ENCODE measurements around the gene DSG1.
"Not testable (repeated sequence)": the region's sequence is repeated elsewhere in the genome, so short reads cannot be mapped to it uniquely, and the experiment has no call there.

Gene DSG1

GRCh38 chr18:31317860-31318259 is at the start of gene DSG1:
Gene DSG1, plus strand, starts transcription at chr18:31318160. Its CDS starts 141 bp downstream, at chr18:31318301.
- no peak for DNase-seq (ENCODE audit: low spot score)

DNA sequence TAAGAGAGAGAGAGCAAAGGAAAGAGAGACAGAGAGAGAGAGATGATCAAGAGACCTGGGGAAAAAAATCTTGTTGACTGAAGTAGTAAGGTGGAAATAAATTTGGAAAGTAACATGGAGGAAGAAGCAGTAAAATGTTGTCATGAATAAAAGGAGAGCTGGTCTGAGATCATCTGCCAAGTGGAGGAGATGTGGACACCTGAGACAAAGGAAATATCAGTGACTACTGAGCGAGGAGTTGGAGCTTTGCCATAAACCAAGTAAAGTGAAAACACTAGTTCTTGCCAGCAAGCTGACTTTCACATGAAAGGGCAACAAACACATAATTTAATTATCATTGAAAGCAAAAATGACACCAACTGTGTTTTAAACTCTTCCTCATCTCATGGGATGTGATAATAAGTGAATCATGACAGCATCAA is 49.0 kb upstream of the DSG1 start:
- DNase-seq (ENCODE audit: low spot score): no peak

DNA sequence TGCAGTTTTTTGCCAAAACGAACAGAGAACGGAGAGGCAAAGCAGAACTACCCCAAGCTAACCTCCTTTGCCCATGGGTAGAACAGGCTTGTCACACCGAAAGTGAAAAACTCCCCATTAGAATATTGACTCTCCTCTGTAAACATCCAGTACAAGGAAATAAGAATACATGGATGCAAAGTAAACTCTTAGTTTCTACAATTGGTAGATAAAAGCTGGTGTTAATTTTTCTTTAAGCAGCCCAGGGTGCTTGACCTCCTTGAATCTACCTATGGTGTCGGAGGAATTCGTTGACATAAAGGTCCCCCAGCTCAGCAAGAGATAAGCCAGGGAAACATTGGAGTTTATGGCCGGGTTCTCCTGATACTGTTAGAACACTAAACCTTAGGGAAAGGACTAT is 48.4 kb upstream of the DSG1 start:
- no peak for DNase-seq (ENCODE audit: low spot score)

GRCh38 chr18:31270578-31270977 is 47.4 kb upstream of the DSG1 start:
- no peak for DNase-seq (ENCODE audit: low spot score)

GRCh38 chr18:31273812-31274527 is 44.0 kb upstream of the DSG1 start:
- DNase-seq (ENCODE audit: low spot score): no peak

DNA sequence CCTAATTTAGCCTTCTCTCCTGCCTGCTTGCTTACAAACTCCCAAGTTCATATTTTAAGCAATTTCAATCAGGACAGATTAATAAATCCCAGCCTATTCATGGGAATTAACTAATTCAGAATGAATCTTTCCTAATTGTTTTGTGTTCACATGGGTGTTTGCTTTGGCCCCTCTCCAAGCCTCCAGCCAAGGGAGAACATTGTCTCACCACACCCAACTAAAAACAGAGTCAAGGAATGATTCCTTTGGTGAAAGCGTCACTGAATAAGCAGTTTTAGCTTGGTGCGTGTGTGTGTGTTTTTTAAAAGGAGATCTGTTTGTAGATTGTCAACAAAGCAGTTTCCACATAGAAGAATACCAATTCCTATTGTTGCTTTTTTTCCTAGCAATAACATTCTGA is 43.0 kb upstream of the DSG1 start:
- no peak for DNase-seq (ENCODE audit: low spot score)

- no peak for DNase-seq (ENCODE audit: low spot score)
These were observed 42.1 kb upstream of the DSG1 start for GRCh38 chr18:31275722-31276463.

DNA sequence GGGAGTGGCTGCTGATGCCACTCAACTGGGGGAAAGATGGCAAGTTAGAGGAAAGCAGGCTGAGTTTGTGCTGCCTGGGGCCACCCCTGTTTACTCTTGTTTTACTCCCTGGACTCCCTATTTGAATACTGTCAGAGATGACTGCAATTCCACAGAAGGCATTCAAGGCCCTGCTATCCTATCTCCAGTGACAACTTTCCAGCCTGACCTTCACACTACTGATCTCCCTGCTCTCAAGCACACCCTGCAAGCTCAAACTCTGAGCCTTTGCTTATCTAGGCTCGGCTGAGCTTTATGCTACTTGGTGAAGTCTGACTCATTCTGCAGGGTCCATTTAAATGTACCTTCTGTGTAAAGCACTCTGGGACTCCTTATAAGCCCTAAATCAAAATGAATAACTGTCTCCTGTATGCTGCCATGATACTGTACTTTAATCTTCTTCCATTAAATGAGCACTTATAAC is 39.3 kb upstream of the DSG1 start:
- DNase-seq (ENCODE audit: low spot score): no peak

DNA sequence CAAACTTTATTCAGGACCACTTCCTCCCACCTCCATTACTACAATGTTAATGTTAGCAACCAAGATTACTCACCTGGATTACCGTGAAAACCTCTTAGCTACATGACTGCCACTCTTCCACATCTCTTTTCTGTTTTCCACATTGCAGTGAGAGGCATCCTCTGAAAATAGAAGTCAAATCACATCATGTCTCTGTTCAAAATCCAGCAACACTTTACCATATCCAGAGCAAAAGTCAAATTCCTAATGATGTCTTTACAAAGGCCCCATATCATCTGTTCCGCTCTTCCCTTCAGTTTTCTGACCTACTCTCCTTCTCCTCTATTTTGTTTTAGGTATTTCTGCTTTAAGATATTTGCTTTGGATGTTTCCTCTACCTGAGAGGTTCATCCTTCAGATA is 37.5 kb upstream of the DSG1 start:
- DNase-seq (ENCODE audit: low spot score): no peak

DNA sequence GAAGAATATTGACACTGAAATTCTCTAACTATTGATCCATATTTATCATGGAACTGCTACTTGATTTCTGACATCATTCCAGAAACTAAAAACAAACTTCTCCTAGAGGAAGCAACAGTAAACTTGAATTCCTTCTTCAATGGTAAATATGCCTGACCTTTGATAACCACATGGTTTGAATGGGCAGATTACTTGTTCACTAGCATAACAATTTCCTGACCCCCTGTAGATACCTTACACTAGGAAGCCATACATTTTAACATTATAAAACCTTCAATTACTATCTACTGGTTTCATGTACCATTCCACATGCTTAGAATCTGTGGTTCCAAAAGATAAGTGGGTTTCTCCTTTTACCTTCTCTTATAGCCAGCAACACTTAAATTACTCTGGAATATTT is 36.5 kb upstream of the DSG1 start:
- DNase-seq (ENCODE audit: low spot score): no peak

- DNase-seq (ENCODE audit: low spot score): not testable (repeated sequence)
These were observed 28.5 kb upstream of the DSG1 start for GRCh38 chr18:31289446-31289845.

- DNase-seq (ENCODE audit: low spot score): no peak
These were observed 26.3 kb upstream of the DSG1 start for GRCh38 chr18:31291688-31292087.

- no peak for DNase-seq (ENCODE audit: low spot score)
These were observed 23.7 kb upstream of the DSG1 start for GRCh38 chr18:31294199-31294747.

DNA sequence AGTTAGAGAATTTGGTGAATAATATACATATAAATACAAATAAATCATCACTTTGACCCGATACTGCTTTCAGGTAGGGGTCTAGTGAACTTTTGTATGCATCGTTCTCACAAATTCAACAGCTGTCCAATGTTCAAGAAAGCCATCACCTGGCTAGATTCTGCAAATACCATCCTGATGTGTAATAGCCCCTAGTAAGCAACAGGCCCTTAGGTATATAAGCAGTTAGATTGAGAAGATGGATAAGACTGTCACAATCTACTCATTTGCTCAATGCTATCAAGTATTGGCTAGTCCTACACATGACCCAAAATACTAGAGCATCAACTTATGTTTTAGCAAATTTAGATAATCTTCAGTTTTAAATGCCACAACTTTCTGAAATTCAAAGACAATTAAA is 20.7 kb upstream of the DSG1 start:
- DNase-seq (ENCODE audit: low spot score): no peak

DNA sequence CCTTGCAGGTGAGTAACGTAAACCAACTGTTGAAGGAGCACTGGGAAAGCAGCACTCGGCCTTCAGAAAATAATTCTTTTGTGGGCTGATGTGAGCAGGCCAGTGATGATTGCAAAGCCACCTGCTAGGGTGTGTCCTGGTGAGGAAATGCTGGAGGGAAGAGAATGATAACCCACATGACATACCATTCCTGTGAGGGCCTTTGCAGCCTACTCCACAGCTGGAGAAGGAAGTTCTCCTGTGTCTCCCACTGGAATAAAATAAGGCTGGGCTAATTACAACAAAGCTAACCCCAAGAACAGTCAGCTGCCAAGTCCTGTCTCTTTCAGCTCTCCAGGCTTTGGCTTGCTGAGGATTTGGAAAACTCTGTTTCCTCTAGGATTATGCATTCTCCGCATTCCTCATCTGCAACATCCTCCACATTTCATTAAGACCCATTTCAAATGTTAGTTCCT is 16.7 kb upstream of the DSG1 start:
- no peak for DNase-seq (ENCODE audit: low spot score)

DNA sequence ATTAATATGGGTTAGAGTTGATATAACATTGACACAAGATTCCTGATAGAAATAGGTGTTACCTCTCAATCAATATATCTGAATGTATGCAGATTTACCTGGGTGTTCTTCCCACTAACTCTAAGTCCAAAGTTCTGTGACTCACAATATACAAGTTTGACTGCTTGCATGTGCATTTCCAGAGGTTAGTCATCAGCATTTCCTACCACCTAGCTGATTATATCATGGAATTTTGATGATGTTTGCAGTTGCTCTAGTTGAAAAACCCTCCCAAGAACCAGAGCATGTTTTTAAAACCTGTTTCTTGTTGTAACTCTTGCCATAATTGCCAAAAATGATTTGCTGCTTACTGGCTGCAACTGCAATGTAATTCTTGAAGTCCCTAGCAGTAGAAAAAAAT is 15.0 kb upstream of the DSG1 start:
- no peak for DNase-seq (ENCODE audit: low spot score)

- no peak for DNase-seq (ENCODE audit: low spot score)
These were observed 14.2 kb upstream of the DSG1 start for GRCh38 chr18:31303771-31304170.

DNA sequence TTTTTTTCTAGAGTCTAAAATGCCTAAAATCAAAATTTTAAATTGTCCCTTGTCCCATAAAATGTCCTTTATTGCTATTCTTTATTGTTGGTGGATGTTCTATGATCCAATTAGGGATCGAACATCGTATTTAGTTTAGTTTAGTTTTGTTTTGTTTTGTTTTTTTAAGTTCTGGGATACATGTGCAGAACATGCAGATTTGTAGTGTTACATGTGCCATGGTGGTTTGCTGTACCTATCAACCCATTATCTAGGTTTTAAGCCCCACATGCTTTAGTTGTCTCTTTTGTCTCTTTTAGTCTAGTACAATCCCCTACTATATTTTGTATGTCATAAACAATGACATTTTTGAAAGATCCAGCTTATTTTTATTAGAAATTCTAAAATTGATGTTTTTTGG is 8.8 kb upstream of the DSG1 start:
- no peak for DNase-seq (ENCODE audit: low spot score)

DNA sequence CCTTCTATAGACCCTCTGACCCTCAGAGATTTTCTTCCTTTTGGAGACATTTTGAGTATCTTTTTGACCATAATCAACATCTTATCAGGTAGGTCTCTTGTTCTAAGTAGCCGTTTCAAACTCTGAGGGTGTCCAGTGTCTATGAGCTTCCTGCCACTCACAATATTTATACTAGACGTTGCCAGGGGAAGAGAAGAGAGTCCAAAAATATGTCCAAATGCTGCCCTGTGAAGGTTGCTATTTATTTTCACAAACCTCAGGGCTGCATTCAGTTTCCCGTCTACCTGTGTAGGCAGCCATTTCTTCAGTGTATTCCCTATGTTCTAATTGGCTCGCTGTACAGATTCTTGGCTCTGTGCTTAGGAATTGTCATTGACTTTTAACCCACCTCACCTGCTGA is 986 bp upstream of the DSG1 start:
- no peak for DNase-seq (ENCODE audit: low spot score)

DNA sequence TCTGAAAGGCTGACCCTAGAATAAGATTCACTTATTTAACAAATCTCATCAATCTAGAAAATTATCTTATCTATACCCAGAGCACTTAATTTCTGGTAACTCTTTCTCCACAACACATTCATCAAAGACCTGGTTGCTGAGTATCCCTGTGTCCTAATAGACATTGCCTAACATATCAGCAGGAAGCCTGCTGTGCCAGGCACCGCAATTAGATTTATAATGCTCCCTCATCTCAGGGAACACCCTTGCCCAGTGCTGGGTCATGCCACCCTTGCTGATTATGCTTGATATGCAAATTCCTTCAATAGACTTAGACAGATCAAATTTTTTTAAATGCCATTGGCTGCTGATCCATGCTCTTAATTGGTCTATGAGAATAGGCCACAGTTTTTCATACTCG is 3.8 kb downstream of the DSG1 start:
- no peak for DNase-seq (ENCODE audit: low spot score)

- DNase-seq (ENCODE audit: low spot score): no peak
These were observed 7.1 kb downstream of the DSG1 start for GRCh38 chr18:31325051-31325450.

DNA sequence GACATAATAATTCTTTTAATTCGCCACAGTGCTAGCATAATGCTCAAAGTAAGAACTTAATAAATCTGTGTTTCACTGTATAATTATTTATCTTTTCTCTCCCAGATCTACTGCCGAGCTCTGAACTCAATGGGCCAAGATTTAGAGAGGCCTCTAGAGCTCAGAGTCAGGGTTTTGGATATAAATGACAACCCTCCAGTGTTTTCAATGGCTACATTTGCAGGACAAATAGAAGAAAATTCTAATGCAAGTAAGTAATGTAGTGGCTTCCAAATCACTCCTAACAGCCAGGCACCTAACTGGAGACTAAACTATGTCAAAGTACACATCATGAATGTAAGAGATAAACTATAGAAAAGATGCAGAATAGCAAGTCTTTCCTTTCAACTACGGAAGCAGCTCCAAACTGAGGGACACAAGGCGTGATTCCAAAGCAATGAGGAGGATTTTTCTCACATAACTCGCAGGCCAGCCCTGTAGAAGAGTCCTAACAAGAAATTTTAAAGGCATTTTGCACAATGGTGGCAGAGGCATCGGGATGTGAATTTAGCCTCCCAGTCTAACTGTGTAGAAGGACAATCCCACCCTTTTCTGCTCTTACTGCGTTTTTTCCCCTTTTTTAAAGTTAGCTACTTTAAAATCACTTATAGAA is 12.0 kb downstream of the DSG1 start:
- DNase-seq (ENCODE audit: low spot score): no peak

GRCh38 chr18:31343454-31343853 is 25.5 kb downstream of the DSG1 start:
- DNase-seq (ENCODE audit: low spot score): no peak
